Measurements from ENCODE around the gene TMOD2. TPM values are rescaled to one million over a fixed set of nuclear protein-coding genes. Genes with fewer than 3 reads are reported as not detected.

TMOD2 gene
- total RNA-seq, 2 experiments from 2014 or later: 0.44 TPM; not detected in 1

DNA sequence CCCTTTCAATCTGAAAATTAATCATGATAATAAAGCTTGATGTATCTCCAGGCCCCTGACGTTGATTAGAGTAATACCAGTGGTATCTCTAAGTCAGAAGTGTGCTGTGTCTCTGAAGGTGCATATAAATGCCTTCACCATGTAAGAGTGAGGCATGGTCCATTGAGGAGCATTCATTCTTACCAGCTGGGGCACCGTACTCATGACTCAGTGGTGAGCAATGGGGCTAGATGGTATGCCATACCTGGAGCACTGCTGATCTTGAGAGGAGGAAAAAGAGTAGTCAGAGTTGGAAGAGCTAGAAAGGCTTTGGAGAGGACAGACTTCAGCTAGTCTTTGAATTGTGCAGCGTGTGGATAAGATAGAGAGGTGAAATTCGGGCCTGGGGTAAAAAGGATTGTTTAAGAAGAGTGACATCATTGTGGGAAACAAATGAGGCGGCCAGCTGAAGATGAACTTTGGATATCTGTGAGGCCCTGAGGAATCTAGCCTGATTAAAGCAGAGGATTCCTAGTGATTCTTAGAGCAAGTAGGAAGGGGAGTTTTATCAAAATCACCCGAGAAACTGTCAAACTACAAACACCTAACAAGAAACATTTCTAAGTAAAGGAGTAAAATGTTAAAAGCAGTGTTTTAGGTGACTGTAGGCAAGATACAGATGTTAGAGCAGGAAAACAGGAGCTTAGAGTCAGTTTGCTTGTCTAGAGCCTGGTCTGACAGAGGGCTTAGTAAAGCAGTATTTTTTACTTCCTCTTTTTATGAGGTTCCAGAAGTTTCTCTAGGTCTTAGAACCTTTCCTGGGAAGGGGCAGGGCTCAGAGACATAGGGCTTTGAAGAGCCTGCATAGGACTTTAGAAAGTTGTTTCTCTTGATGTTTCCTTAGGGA lies 91.7 kb downstream of the TMOD2 start:
- H4K20me1 ChIP-seq (ENCODE audit: insufficient read depth, low read length): 0 out of 2 replicates have a peak, but pooled peaks cover 4% of the 10 kb centered on the region
- H3K4me2 ChIP-seq (ENCODE audit: low read length): peak overlapping the region; percentile 18
- peak; percentile 53 for DNase-seq (ENCODE audit: low spot score)
- no peak overlapping the region for H3K27ac ChIP-seq (ENCODE audit: low read depth, low read length, poor library complexity, severe bottlenecking)
- BruUV-seq (replicated peaks): no TSS peak
- H3K4me3 ChIP-seq (ENCODE audit: low read depth, low read length, poor library complexity, severe bottlenecking): no peak overlapping the region
- no peaks in the 10 kb centered on the region for H3K9me3 ChIP-seq (ENCODE audit: low read length)
- H3K9me2 ChIP-seq (ENCODE audit: insufficient read depth, low read length): no peaks in the 10 kb centered on the region
- peaks cover 32% of the 10 kb centered on the region for H3K4me1 ChIP-seq (ENCODE audit: insufficient read depth, low read length, poor library complexity, severe bottlenecking)
- POLR2A ChIA-PET: interaction anchor here (0.5 to 1.2 kb wide), 3 partner anchors 13 to 377 kb away, joined by 3 to 4 read pairs (median 3); no protein-coding TSS in a partner anchor
- TF ChIP-seq, protein P1, sequence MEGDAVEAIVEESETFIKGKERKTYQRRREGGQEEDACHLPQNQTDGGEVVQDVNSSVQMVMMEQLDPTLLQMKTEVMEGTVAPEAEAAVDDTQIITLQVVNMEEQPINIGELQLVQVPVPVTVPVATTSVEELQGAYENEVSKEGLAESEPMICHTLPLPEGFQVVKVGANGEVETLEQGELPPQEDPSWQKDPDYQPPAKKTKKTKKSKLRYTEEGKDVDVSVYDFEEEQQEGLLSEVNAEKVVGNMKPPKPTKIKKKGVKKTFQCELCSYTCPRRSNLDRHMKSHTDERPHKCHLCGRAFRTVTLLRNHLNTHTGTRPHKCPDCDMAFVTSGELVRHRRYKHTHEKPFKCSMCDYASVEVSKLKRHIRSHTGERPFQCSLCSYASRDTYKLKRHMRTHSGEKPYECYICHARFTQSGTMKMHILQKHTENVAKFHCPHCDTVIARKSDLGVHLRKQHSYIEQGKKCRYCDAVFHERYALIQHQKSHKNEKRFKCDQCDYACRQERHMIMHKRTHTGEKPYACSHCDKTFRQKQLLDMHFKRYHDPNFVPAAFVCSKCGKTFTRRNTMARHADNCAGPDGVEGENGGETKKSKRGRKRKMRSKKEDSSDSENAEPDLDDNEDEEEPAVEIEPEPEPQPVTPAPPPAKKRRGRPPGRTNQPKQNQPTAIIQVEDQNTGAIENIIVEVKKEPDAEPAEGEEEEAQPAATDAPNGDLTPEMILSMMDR (conservative IDR thresholded peaks at IDR 0.05; ENCODE audit: low read length): no peak
- no peak for TF ChIP-seq EZH2phosphoT487 (IDR thresholded peaks at IDR 0.05; ENCODE audit: borderline replicate concordance, low read depth, low read length)
- peaks cover 80% of the 10 kb centered on the region for H3K79me2 ChIP-seq (ENCODE audit: insufficient read depth, low read depth, low read length)
- H3K36me3 ChIP-seq (ENCODE audit: insufficient read depth, low read length): no peaks in the 10 kb centered on the region
- intact Hi-C loops (cut with micrococcal nuclease; ENCODE audit: unreplicated experiment): no loop called here
- CTCF ChIA-PET (ENCODE audit: unreplicated experiment): no interaction called here
- no peak overlapping the region for H2AFZ ChIP-seq (ENCODE audit: low read length)

DNA sequence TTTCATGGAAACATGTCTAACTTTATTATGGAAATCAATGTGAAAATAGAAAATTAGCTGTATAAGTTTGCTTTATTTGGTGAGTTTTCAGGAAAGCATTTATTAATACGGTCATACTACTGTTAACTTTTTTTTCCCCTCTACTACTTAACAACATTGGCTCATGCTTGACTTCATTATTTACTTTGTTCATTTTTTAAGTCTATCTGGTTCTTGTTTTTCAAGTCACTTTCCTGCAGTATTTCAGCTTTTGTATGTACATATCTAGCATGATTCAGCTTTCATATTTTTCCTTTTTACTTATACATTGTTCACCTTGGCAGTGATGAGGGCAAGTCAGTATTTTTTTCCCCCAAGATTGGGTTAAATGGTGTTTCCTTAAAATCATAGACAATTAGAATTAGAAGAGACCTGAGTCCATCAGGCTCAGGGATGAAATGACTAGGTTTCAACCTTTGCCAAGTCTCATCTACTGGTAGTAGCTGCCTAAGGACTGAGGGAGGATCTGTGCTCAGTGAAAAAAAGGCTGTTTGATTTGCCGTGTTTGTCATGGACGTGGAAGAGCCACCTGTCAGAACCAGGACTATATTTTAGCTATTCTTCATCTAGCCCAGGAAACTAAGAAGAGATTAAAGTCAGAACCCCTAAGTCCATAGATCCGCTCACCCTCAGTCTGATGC lies 93.5 kb downstream of the TMOD2 start:
- intact Hi-C loops (cut with micrococcal nuclease; ENCODE audit: unreplicated experiment): no loop called here
- no peaks in the 10 kb centered on the region for H4K20me1 ChIP-seq (ENCODE audit: insufficient read depth, low read length)
- TF ChIP-seq EZH2phosphoT487 (IDR thresholded peaks at IDR 0.05; ENCODE audit: borderline replicate concordance, low read depth, low read length): no peak
- TF ChIP-seq, protein P1 (conservative IDR thresholded peaks at IDR 0.05; ENCODE audit: low read length): no peak
- H3K9me2 ChIP-seq (ENCODE audit: insufficient read depth, low read length): no peaks in the 10 kb centered on the region
- no peak overlapping the region for H3K4me3 ChIP-seq (ENCODE audit: low read depth, low read length, poor library complexity, severe bottlenecking)
- ChIA-PET POLR2A (interaction anchor here (2.1 kb wide), 2 partner anchors 9 to 10 kb away, joined by 7 to 8 read pairs; no protein-coding TSS in a partner anchor), CTCF (ENCODE audit: unreplicated experiment) (interaction anchor here (0.6 kb wide), 1 partner anchor 15 kb away, joined by 4 read pairs; no protein-coding TSS in a partner anchor)
- no peaks in the 10 kb centered on the region for H3K36me3 ChIP-seq (ENCODE audit: insufficient read depth, low read length)
- no peaks in the 10 kb centered on the region for H3K9me3 ChIP-seq (ENCODE audit: low read length)
- no peak overlapping the region for H3K4me2 ChIP-seq (ENCODE audit: low read length)
- no peak overlapping the region for H3K27ac ChIP-seq (ENCODE audit: low read depth, low read length, poor library complexity, severe bottlenecking)
- peaks cover 75% of the 10 kb centered on the region for H3K79me2 ChIP-seq (ENCODE audit: insufficient read depth, low read depth, low read length)
- no peak overlapping the region for H2AFZ ChIP-seq (ENCODE audit: low read length)
- H3K4me1 ChIP-seq (ENCODE audit: insufficient read depth, low read length, poor library complexity, severe bottlenecking): peaks cover 21% of the 10 kb centered on the region
- no TSS peak for BruUV-seq (replicated peaks)
- DNase-seq (ENCODE audit: low spot score): no peak

Data from OCI-LY7 (cell line).